GM12875 (cell line): ENCODE results near the gene TNS4.

Source experiments
- H3K4me3 ChIP-seq: one replicate; pipeline ENCODE4 v1.5.1; 2011; ENCODE audit warnings: low read depth, low read length, control low read depth
- TF ChIP-seq, protein P1 (sequence below): IDR thresholded peaks from 2 replicates; pipeline ENCODE4 v1.5.1; 2011; ENCODE audit warnings: low read depth, mild to moderate bottlenecking, control low read depth, inconsistent platforms, low read length, moderate library complexity, borderline replicate concordance; ENCODE audit not compliant: insufficient read depth

The TNS4 gene

GRCh38 chr17:40445751-40446468 is 55.5 kb downstream of the TNS4 start:
- TF ChIP-seq, protein P1, sequence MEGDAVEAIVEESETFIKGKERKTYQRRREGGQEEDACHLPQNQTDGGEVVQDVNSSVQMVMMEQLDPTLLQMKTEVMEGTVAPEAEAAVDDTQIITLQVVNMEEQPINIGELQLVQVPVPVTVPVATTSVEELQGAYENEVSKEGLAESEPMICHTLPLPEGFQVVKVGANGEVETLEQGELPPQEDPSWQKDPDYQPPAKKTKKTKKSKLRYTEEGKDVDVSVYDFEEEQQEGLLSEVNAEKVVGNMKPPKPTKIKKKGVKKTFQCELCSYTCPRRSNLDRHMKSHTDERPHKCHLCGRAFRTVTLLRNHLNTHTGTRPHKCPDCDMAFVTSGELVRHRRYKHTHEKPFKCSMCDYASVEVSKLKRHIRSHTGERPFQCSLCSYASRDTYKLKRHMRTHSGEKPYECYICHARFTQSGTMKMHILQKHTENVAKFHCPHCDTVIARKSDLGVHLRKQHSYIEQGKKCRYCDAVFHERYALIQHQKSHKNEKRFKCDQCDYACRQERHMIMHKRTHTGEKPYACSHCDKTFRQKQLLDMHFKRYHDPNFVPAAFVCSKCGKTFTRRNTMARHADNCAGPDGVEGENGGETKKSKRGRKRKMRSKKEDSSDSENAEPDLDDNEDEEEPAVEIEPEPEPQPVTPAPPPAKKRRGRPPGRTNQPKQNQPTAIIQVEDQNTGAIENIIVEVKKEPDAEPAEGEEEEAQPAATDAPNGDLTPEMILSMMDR: no peak
- no peak overlapping the region for H3K4me3 ChIP-seq

- no peak overlapping the region for H3K4me3 ChIP-seq
- TF ChIP-seq, protein P1: no peak
These were observed 57.2 kb downstream of the TNS4 start for GRCh38 chr17:40443988-40444899.

- H3K4me3 ChIP-seq: no peak within 1 kb of the TSS
- TF ChIP-seq, protein P1: peak; percentile 74
These were observed 58.0 kb downstream of the TNS4 start, which contains the start of gene IGFBP4 for GRCh38 chr17:40443196-40443987. Gene IGFBP4 (plus strand): TSS chr17:40443450. CDS start chr17:40443736, 286 bp downstream.

- H3K4me3 ChIP-seq: no peak overlapping the region
- TF ChIP-seq, protein P1: no peak
These were observed 58.8 kb downstream of the TNS4 start for GRCh38 chr17:40442392-40443195.

GRCh38 chr17:40440166-40440565 is 61.3 kb downstream of the TNS4 start:
- TF ChIP-seq, protein P1: no peak
- H3K4me3 ChIP-seq: no peak overlapping the region

DNA sequence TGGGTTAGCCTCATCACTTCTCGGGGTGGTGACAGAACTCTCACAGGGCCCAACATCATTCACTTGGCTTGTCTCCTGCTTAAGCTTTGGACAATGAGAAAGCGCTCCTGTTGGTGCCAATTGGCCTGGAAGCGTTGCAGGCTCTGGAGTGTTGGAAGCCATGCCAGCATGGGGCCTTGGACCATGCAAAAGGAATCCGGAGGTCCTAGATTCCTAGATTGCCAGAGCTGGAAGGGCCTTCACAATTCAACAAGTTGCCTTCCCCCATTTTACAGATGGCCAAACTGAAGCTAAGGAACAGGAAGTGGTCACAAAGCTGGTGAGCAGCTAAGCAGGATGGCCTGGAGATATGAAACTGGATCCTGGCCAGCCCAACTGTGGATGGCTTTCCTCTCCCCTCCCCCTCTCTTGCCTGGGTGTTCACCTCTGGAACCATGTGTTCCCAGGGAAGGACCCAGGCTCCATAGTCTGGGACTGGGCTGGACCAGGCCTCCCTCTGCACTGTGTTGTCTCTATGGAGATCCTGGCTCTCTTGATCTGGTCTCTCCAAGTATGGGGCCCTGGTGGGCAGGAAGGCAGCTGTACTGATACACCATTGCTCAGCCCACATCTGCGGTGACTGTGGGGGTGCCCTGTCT is 64.2 kb downstream of the TNS4 start:
- no peak overlapping the region for H3K4me3 ChIP-seq
- TF ChIP-seq, protein P1: no peak
